RKO (cell line): Measurements from ENCODE around the gene ANKRD28.
"Not testable (repeated sequence)": the region's sequence is repeated elsewhere in the genome, so short reads cannot be mapped to it uniquely, and the experiment has no call there.

Source experiments
- DNase-seq: peaks from one replicate; pipeline ENCODE4 v3.0.0-alpha.2; 2016; ENCODE audit warnings: low spot score

The ANKRD28 gene

GRCh38 chr3:15803921-15804320, 6.1 kb upstream of the ANKRD28 start:
- DNase-seq: no peak

- DNase-seq: no peak
These were observed 3.5 kb upstream of the ANKRD28 start for GRCh38 chr3:15801298-15801697.

- no peak for DNase-seq
These were observed 3.0 kb upstream of the ANKRD28 start for GRCh38 chr3:15800780-15801179.

GRCh38 chr3:15800327-15800726, 2.5 kb upstream of the ANKRD28 start:
- no peak for DNase-seq

GRCh38 chr3:15798533-15799245, 910 bp upstream of the ANKRD28 start:
- no peak for DNase-seq

GRCh38 chr3:15796771-15797641, 773 bp downstream of the ANKRD28 start:
- peak; percentile 66 for DNase-seq

GRCh38 chr3:15796331-15796730, 1.4 kb downstream of the ANKRD28 start:
- DNase-seq: no peak

- peak; percentile 35 for DNase-seq
These were observed 2.0 kb downstream of the ANKRD28 start for GRCh38 chr3:15795651-15796308.

GRCh38 chr3:15794842-15795650, 2.7 kb downstream of the ANKRD28 start:
- DNase-seq: no peak

GRCh38 chr3:15794303-15794771, 3.4 kb downstream of the ANKRD28 start:
- no peak for DNase-seq

- DNase-seq: no peak
These were observed 6.3 kb downstream of the ANKRD28 start for GRCh38 chr3:15791525-15791924.

GRCh38 chr3:15787941-15788340, 9.8 kb downstream of the ANKRD28 start:
- DNase-seq: no peak

GRCh38 chr3:15787526-15787925, 10.3 kb downstream of the ANKRD28 start:
- DNase-seq: no peak

GRCh38 chr3:15783361-15783969, 14.3 kb downstream of the ANKRD28 start:
- no peak for DNase-seq

GRCh38 chr3:15782429-15782828, 15.3 kb downstream of the ANKRD28 start:
- no peak for DNase-seq

- no peak for DNase-seq
These were observed 16.0 kb downstream of the ANKRD28 start for GRCh38 chr3:15781637-15782402.

- no peak for DNase-seq
These were observed 16.6 kb downstream of the ANKRD28 start for GRCh38 chr3:15781131-15781530.

GRCh38 chr3:15779111-15779510, 18.7 kb downstream of the ANKRD28 start:
- DNase-seq: no peak

GRCh38 chr3:15778332-15778858, 19.4 kb downstream of the ANKRD28 start:
- no peak for DNase-seq

- not testable (repeated sequence) for DNase-seq
These were observed 22.7 kb downstream of the ANKRD28 start for GRCh38 chr3:15774931-15775560.
